Urothelium cell line (cell line): ENCODE results near the gene EPHA7.

Experiments
- DNase-seq: peaks from one replicate; pipeline ENCODE4 v3.0.0; 2011; ENCODE audit warnings: low spot score, mixed read lengths
- FAIRE-seq: peaks from 2 replicates; lab custom pipeline; 2011; peaks lifted over from hg19 to GRCh38; lab: Jason Lieb, UNC

EPHA7 gene

GRCh38 chr6:93260881-93261280, 158.5 kb downstream of the EPHA7 start:
- DNase-seq (no peak), FAIRE-seq (no peak)

GRCh38 chr6:93259332-93259731, 160.0 kb downstream of the EPHA7 start:
- DNase-seq (no peak), FAIRE-seq (no peak)

- no peak for FAIRE-seq
- DNase-seq, result no peak
Observed at GRCh38 chr6:93252930-93253329, 166.4 kb downstream of the EPHA7 start.

- FAIRE-seq, result no peak
- no peak for DNase-seq
Observed at GRCh38 chr6:93248631-93249030, 170.7 kb downstream of the EPHA7 start.

GRCh38 chr6:93243231-93243778, 176.1 kb downstream of the EPHA7 start:
- DNase-seq (no peak), FAIRE-seq (no peak)

GRCh38 chr6:93242049-93242448, 177.3 kb downstream of the EPHA7 start:
- no peak for FAIRE-seq
- DNase-seq, result no peak

GRCh38 chr6:93238632-93239031, 180.7 kb downstream of the EPHA7 start:
- no peak for FAIRE-seq
- no peak for DNase-seq

GRCh38 chr6:93235775-93236174, 183.6 kb downstream of the EPHA7 start:
- no peak for FAIRE-seq
- DNase-seq, result no peak

GRCh38 chr6:93226822-93227221, 192.5 kb downstream of the EPHA7 start:
- FAIRE-seq, result no peak

GRCh38 chr6:93222071-93222851, 197.1 kb downstream of the EPHA7 start:
- FAIRE-seq, result no peak
- DNase-seq, result no peak

More at GRCh38 chr6:93226822-93227221, 192.5 kb downstream of the EPHA7 start:
- DNase-seq, result no peak

- no peak for DNase-seq
Observed at GRCh38 chr6:93219447-93219846, 199.9 kb downstream of the EPHA7 start.

GRCh38 chr6:93218096-93218495, 201.3 kb downstream of the EPHA7 start:
- DNase-seq (no peak), FAIRE-seq (no peak)

More at GRCh38 chr6:93219447-93219846, 199.9 kb downstream of the EPHA7 start:
- no peak for FAIRE-seq

GRCh38 chr6:93213028-93213427, 206.3 kb downstream of the EPHA7 start:
- DNase-seq, result no peak
- FAIRE-seq, result no peak

- DNase-seq (no peak), FAIRE-seq (no peak)
Observed at GRCh38 chr6:93210908-93211307, 208.5 kb downstream of the EPHA7 start.

- no peak for DNase-seq
- FAIRE-seq, result no peak
Observed at GRCh38 chr6:93209358-93209757, 210.0 kb downstream of the EPHA7 start.

- FAIRE-seq, result no peak
Observed at GRCh38 chr6:93196406-93196970, 222.9 kb downstream of the EPHA7 start.

GRCh38 chr6:93194480-93194879, 224.9 kb downstream of the EPHA7 start:
- no peak for FAIRE-seq
- DNase-seq, result no peak

More at GRCh38 chr6:93196406-93196970, 222.9 kb downstream of the EPHA7 start:
- no peak for DNase-seq

GRCh38 chr6:93193868-93194267, 225.5 kb downstream of the EPHA7 start:
- no peak for DNase-seq
- no peak for FAIRE-seq
